ENCODE results near the gene SSMEM1. TPM values are rescaled to one million over a fixed set of nuclear protein-coding genes. Genes with fewer than 3 reads are reported as not detected.

SSMEM1 gene, protein sequence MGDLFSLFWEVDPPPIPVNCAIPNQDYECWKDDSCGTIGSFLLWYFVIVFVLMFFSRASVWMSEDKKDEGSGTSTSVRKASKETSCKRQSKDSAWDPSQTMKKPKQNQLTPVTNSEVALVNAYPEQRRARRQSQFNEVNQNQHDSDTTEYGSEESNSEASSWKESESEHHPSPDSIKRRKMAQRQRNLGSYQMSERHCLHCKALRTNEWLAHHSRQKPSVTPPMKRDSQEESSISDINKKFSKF
- not detected for total RNA-seq
- polyA plus RNA-seq = not detected
- long read RNA-seq, donor 1 = 0 reads
- long read RNA-seq, donor 2 = 0 reads

DNA sequence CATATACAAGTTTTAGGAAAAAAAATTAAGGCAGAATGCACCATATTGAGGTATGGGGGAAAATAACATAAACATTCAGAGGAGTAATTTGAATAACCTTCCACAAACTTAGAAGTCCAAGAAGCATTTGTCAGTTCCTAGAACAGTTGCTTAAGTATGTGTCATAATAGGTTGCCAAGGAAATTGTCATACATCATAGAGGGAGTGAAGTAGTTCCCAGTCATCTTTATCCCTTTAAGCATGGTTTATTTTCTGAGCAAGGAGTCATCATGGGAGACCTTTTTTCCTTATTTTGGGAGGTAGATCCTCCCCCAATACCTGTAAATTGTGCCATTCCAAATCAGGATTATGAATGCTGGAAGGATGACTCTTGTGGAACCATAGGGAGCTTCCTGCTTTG lies at the start of gene SSMEM1:
TSS of gene SSMEM1 (plus strand) at position 219 of the 400 bp plus-strand sequence. CDS start at position 270, 51 bp downstream.
- DNase-seq = no peak

DNA sequence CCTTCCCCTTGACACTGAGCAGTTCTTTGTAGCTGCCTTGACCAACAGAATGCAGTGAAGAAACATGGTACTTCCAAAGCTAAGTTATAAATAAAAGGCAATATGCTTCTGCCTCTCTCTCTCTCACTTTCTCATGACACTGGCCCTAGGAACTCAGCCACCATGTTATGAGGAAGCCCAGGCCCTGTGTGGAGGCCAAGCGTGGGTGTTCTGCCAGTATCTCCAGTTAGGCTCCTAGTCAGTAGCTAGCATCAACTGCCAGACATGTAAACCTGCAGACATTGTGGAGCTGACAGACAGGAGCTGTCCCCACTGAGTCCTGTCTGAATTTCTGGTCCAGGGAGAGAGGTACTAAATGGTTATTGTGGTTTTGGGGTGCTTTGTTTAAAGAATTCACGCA lies 47.6 kb upstream of the SSMEM1 start:
- 96 to 100% (median 98%) methylated on average over 2 of the region's 2 CpGs for WGBS, 5 donors
- intact Hi-C loops (cut with DNase I; ENCODE audit: low total_unique reads) = no loop called here

More for the DNA sequence above, at the start of gene SSMEM1:
- Histone ChIP-seq H3K4me3 (no peak within 1 kb of the TSS), H3K4me1 (peaks cover 0 to 29% (median 17%) of the 10 kb centered on the region in 6 donors), H3K36me3 (peaks cover 0 to 13% (median 8%) of the 10 kb centered on the region in 6 donors), H3K27ac (no peak within 1 kb of the TSS), H3K27me3 (replicated peaks in 1 of 7) (peaks cover 0 to 3% (median 0%) of the 10 kb centered on the region in 7 donors), H3K9me3 (no peaks in the 10 kb centered on the region)
- no peak for TF ChIP-seq POLR2A (IDR thresholded peaks at IDR 0.05)
- TF ChIP-seq, protein P1, sequence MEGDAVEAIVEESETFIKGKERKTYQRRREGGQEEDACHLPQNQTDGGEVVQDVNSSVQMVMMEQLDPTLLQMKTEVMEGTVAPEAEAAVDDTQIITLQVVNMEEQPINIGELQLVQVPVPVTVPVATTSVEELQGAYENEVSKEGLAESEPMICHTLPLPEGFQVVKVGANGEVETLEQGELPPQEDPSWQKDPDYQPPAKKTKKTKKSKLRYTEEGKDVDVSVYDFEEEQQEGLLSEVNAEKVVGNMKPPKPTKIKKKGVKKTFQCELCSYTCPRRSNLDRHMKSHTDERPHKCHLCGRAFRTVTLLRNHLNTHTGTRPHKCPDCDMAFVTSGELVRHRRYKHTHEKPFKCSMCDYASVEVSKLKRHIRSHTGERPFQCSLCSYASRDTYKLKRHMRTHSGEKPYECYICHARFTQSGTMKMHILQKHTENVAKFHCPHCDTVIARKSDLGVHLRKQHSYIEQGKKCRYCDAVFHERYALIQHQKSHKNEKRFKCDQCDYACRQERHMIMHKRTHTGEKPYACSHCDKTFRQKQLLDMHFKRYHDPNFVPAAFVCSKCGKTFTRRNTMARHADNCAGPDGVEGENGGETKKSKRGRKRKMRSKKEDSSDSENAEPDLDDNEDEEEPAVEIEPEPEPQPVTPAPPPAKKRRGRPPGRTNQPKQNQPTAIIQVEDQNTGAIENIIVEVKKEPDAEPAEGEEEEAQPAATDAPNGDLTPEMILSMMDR (IDR thresholded peaks at IDR 0.05 in 8 of 11, conservative IDR thresholded peaks at IDR 0.05 in 3 of 11) = no peak
- intact Hi-C loops (cut with DNase I; ENCODE audit: low total_unique reads) = no loop called here

DNA sequence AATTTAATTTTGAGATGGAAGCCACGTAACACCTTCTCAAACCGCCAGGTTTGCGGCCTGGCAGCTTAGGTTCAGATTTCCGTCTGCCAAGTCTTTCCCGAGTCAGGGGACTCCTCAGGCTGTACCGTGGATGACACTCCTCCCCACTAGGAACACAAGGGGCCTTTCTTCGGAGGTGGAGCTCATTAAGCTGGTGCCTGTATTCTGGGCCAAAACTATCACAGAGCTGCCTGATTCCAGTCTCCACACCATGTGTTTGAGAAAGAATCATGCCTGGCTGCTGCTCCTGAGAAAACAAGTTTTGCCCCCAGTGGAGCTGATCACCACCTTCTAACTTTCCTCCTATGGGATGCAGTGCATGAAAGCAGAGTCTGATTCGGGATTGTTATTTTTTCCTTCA lies 47.2 kb upstream of the SSMEM1 start:
- Histone ChIP-seq H3K4me1 (no peaks in the 10 kb centered on the region), H3K4me3 (no peak overlapping the region), H3K27me3 (replicated peaks in 1 of 7) (no peaks in the 10 kb centered on the region), H3K36me3 (peaks cover 4 to 73% (median 43%) of the 10 kb centered on the region in 6 donors), H3K27ac (no peak overlapping the region), H3K9me3 (peaks cover 0 to 20% (median 8%) of the 10 kb centered on the region in 8 donors)
- TF ChIP-seq, protein P1 (IDR thresholded peaks at IDR 0.05 in 8 of 11, conservative IDR thresholded peaks at IDR 0.05 in 3 of 11) = no peak
- no peak for TF ChIP-seq POLR2A (IDR thresholded peaks at IDR 0.05)
- TF ChIP-seq POLR2AphosphoS5 (IDR thresholded peaks at IDR 0.05) = no peak
- DNase-seq = no peak
- intact Hi-C loops (cut with DNase I; ENCODE audit: low total_unique reads) = no loop called here
- 93 to 99% (median 96%) methylated on average over 8 of the region's 8 CpGs for WGBS, 5 donors

More for the DNA sequence above, 47.6 kb upstream of the SSMEM1 start:
- H3K27me3 ChIP-seq (replicated peaks in 1 of 7) = no peaks in the 10 kb centered on the region
- H3K9me3 ChIP-seq = peaks cover 0 to 20% (median 8%) of the 10 kb centered on the region in 8 donors
- DNase-seq = no peak
- no peak overlapping the region for H3K4me3 ChIP-seq
- no peak overlapping the region for H3K27ac ChIP-seq
- TF ChIP-seq POLR2A (IDR thresholded peaks at IDR 0.05) (no peak), POLR2AphosphoS5 (IDR thresholded peaks at IDR 0.05) (no peak)
- TF ChIP-seq, protein P1 (IDR thresholded peaks at IDR 0.05 in 8 of 11, conservative IDR thresholded peaks at IDR 0.05 in 3 of 11) = no peak
- H3K36me3 ChIP-seq = peaks cover 4 to 69% (median 41%) of the 10 kb centered on the region in 6 donors
- peaks cover 0 to 2% (median 0%) of the 10 kb centered on the region in 6 donors for H3K4me1 ChIP-seq

DNA sequence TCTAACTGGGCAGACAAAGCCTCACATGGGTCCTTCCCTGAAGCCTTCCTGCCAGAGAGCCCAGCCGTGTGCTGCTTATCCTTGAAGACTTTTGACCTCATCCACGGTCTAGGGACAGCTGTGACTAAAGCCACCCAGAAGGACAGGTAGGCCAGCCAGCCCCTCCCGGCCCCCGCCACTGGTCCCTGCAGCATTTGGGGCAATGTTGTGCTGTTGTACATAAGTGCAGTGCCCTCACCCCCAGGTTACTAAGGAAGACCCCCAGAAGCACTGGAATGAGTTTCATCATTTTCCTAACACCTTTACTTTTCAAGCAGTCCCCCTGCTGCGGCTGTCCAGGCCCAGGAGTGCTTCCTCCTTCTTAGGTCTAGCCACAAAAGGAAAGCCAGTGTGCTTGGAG lies 45.5 kb upstream of the SSMEM1 start:
- no peak for TF ChIP-seq POLR2A (IDR thresholded peaks at IDR 0.05)
- TF ChIP-seq, protein P1 (IDR thresholded peaks at IDR 0.05 in 8 of 11, conservative IDR thresholded peaks at IDR 0.05 in 3 of 11) = no peak
- WGBS, 5 donors = 74 to 97% (median 94%) methylated on average over 3 to 5 of the region's 5 CpGs
- no peak for DNase-seq
- Histone ChIP-seq H3K27ac (no peak overlapping the region), H3K4me3 (no peak overlapping the region), H3K27me3 (replicated peaks in 1 of 7) (no peaks in the 10 kb centered on the region), H3K36me3 (peaks cover 4 to 91% (median 55%) of the 10 kb centered on the region in 6 donors), H3K9me3 (peaks cover 0 to 7% (median 0%) of the 10 kb centered on the region in 8 donors), H3K4me1 (no peaks in the 10 kb centered on the region)
- intact Hi-C loops (cut with DNase I; ENCODE audit: low total_unique reads) = no loop called here

Data from spleen (tissue), 13 donors.